Endothelial cell (in vitro differentiated cells): Measurements from ENCODE around the gene RNF26. TPM values are rescaled to one million over a fixed set of nuclear protein-coding genes. Genes with fewer than 3 reads are reported as not detected.

Source experiments
- DNase-seq: peaks from one replicate; pipeline ENCODE4 v3.0.0; 2021; ENCODE audit warnings: low spot score
- H3K27ac Mint-ChIP-seq: one replicate; pipeline ENCODE4 v1.8.0; 2021; ENCODE audit warnings: mixed read lengths, inconsistent platforms; ENCODE audit not compliant: unreplicated experiment
- H3K27me3 Mint-ChIP-seq: one replicate; pipeline ENCODE4 v1.8.0; 2021; ENCODE audit warnings: mild to moderate bottlenecking, moderate library complexity, mixed read lengths, inconsistent platforms; ENCODE audit not compliant: unreplicated experiment
- H3K36me3 Mint-ChIP-seq: one replicate; pipeline ENCODE4 v1.8.0; 2021; ENCODE audit warnings: mild to moderate bottlenecking, low read depth, mixed read lengths, inconsistent platforms; ENCODE audit not compliant: unreplicated experiment
- H3K4me1 Mint-ChIP-seq: one replicate; pipeline ENCODE4 v1.8.0; 2021; ENCODE audit warnings: mild to moderate bottlenecking, mixed read lengths, inconsistent platforms; ENCODE audit not compliant: unreplicated experiment
- H3K4me3 Mint-ChIP-seq: one replicate; pipeline ENCODE4 v1.8.0; 2021; ENCODE audit warnings: mild to moderate bottlenecking, mixed read lengths, inconsistent platforms; ENCODE audit not compliant: unreplicated experiment
- H3K9me3 Mint-ChIP-seq: one replicate; pipeline ENCODE4 v1.8.0; 2021; ENCODE audit warnings: mixed read lengths, inconsistent platforms; ENCODE audit not compliant: unreplicated experiment
- CTCF ChIP-seq: fragments of 200-600 bp; sonication (generic); IDR thresholded peaks from one replicate; pipeline ENCODE4 v1.5.0; 2021; ENCODE audit warnings: antibody characterized with exemption; ENCODE audit not compliant: unreplicated experiment
- total RNA-seq: library from RNA; stranded (reverse); fragmentation: NEBNext Ultra II Directional; extraction: Animal tissue kit (Norgen Biotek cat#: 25700); gene quantifications from one replicate; pipeline ENCODE4 v1.2.1, GENCODE V29; 2021; ENCODE audit not compliant: unreplicated experiment

RNF26 gene
- total RNA-seq, 1 donor from 2014 or later, result 31.5 TPM

- TF ChIP-seq CTCF, result no peak
- Mint-ChIP-seq H3K27me3 (peaks cover 18% of the 10 kb centered on the region), H3K27ac (no peak overlapping the region), H3K9me3 (no peaks in the 10 kb centered on the region), H3K4me1 (peaks cover 5% of the 10 kb centered on the region), H3K36me3 (peaks cover 3% of the 10 kb centered on the region), H3K4me3 (no peak overlapping the region)
- no peak for DNase-seq
Measured at GRCh38 chr11:119361941-119362725, 27.8 kb downstream of the RNF26 start.

GRCh38 chr11:119362741-119363080 lies 28.4 kb downstream of the RNF26 start:
- DNase-seq, result no peak
- Mint-ChIP-seq H3K4me1 (peaks cover 5% of the 10 kb centered on the region), H3K27me3 (peaks cover 18% of the 10 kb centered on the region), H3K36me3 (peaks cover 3% of the 10 kb centered on the region), H3K27ac (no peak overlapping the region), H3K4me3 (no peak overlapping the region), H3K9me3 (no peaks in the 10 kb centered on the region)
- TF ChIP-seq CTCF, result no peak

GRCh38 chr11:119363081-119363850 lies 28.9 kb downstream of the RNF26 start:
- Mint-ChIP-seq H3K36me3 (peaks cover 3% of the 10 kb centered on the region), H3K4me3 (no peak overlapping the region), H3K9me3 (no peaks in the 10 kb centered on the region), H3K27me3 (peaks cover 18% of the 10 kb centered on the region), H3K27ac (no peak overlapping the region), H3K4me1 (peaks cover 5% of the 10 kb centered on the region)
- DNase-seq, result no peak
- no peak for TF ChIP-seq CTCF

GRCh38 chr11:119363851-119364590 lies 29.7 kb downstream of the RNF26 start:
- Mint-ChIP-seq H3K27me3 (peaks cover 18% of the 10 kb centered on the region), H3K4me3 (no peak overlapping the region), H3K36me3 (peaks cover 3% of the 10 kb centered on the region), H3K9me3 (no peaks in the 10 kb centered on the region), H3K4me1 (peaks cover 5% of the 10 kb centered on the region), H3K27ac (no peak overlapping the region)
- no peak for TF ChIP-seq CTCF
- peak; percentile 70 for DNase-seq
